ENCODE results near the gene TMEM235.

DNA sequence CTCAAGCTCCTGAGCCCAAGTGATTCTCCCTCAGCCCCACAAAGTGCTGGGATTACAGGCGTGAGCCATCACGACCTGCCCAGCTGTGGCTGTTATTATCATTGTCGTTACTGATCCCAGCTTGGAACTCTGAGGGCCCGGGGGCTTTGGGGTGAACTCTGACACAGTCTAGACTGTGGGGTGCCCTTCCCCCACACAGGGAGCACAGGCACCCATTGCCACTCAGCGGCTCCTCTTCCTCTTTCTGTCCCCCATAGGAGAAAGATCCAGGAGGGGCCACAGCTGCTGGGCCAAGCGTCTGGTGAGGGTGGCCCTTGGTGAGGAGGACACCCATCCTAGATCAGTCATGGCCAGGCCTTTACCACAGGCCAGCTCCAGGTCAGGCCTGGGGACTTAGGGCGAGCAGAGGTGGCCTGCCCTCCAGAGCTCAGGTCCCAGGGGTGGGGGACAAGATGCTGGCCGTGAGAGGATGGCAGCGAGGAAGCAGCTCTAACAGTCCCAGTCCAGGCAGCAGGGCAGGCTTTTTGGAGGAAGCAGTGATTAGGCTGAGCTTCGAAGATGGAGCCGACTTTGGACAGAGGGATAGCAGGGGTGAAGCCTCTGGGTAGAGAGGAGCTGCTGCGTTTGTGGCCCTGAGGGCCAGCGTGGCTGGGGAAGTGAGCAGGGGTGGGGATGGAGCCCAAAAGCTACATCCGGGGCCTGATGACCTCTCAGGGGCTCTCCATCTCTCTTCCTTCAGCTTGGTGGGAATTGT lies 24.7 kb downstream of the TMEM235 start:
- no peak for TF ChIP-seq POLR2A (IDR thresholded peaks at IDR 0.05)
- TF ChIP-seq, protein P1, sequence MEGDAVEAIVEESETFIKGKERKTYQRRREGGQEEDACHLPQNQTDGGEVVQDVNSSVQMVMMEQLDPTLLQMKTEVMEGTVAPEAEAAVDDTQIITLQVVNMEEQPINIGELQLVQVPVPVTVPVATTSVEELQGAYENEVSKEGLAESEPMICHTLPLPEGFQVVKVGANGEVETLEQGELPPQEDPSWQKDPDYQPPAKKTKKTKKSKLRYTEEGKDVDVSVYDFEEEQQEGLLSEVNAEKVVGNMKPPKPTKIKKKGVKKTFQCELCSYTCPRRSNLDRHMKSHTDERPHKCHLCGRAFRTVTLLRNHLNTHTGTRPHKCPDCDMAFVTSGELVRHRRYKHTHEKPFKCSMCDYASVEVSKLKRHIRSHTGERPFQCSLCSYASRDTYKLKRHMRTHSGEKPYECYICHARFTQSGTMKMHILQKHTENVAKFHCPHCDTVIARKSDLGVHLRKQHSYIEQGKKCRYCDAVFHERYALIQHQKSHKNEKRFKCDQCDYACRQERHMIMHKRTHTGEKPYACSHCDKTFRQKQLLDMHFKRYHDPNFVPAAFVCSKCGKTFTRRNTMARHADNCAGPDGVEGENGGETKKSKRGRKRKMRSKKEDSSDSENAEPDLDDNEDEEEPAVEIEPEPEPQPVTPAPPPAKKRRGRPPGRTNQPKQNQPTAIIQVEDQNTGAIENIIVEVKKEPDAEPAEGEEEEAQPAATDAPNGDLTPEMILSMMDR (IDR thresholded peaks at IDR 0.05): no peak
